SU-DHL-6 (cell line): ENCODE measurements around the gene CAMKK2.

Experiments
- H2AFZ ChIP-seq: fragments of 200-600 bp; sonication (generic); 2 replicates; pipeline ENCODE4 v1.6.1; 2014; ENCODE audit warnings: low read depth, mild to moderate bottlenecking, moderate library complexity, mixed read lengths, antibody characterized with exemption, low read length; ENCODE audit not compliant: severe bottlenecking
- H3F3A ChIP-seq: fragments of 200-600 bp; shearing (Covaris generic); 2 replicates; pipeline ENCODE4 v1.6.0; 2016; ENCODE audit warnings: antibody characterized with exemption, mild to moderate bottlenecking; ENCODE audit not compliant: insufficient read depth
- H3K27ac ChIP-seq: fragments of 200-600 bp; sonication (generic); 2 replicates; pipeline ENCODE4 v1.5.1; 2016; ENCODE audit warnings: low read depth, mild to moderate bottlenecking, low read length, moderate library complexity, mixed read lengths
- H3K27me3 ChIP-seq: fragments of 200-600 bp; sonication (generic), shearing (Covaris generic); 2 replicates; pipeline ENCODE4 v1.6.0; 2014; ENCODE audit warnings: mild to moderate bottlenecking, low read length
- H3K36me3 ChIP-seq: fragments of 200-600 bp; sonication (generic); 2 replicates; pipeline ENCODE4 v1.6.1; 2014; ENCODE audit warnings: mild to moderate bottlenecking, low read length, mixed read lengths
- H3K4me2 ChIP-seq: fragments of 300-600, 200-600 bp; shearing (Covaris generic), sonication (generic); 2 replicates; pipeline ENCODE4 v1.6.0; 2014; ENCODE audit warnings: low read length, low read depth, mild to moderate bottlenecking; ENCODE audit not compliant: poor library complexity, severe bottlenecking
- H3K4me3 ChIP-seq: fragments of 200-600 bp; sonication (generic); 2 replicates; pipeline ENCODE4 v1.5.1; 2014; ENCODE audit warnings: antibody characterized with exemption, low read length, mild to moderate bottlenecking, mixed read lengths; ENCODE audit not compliant: insufficient read depth, poor library complexity, severe bottlenecking
- H3K79me2 ChIP-seq: fragments of 200-600 bp; sonication (generic); 2 replicates; pipeline ENCODE4 v1.6.1; 2014; ENCODE audit warnings: mild to moderate bottlenecking, low read length, moderate library complexity; ENCODE audit not compliant: insufficient read depth
- H3K9ac ChIP-seq: fragments of 200-600 bp; sonication (generic); 2 replicates; pipeline ENCODE4 v1.7.0; 2014; ENCODE audit warnings: mild to moderate bottlenecking, low read length
- H3K9me2 ChIP-seq: fragments of 200-600 bp; sonication (generic); replicated peaks from 2 replicates; pipeline ENCODE4 v1.6.1; 2014; ENCODE audit warnings: low read length; ENCODE audit not compliant: insufficient read depth
- H3K9me3 ChIP-seq: fragments of 200-600 bp; sonication (generic); 2 replicates; pipeline ENCODE4 v1.6.1; 2014; ENCODE audit warnings: low read length, mixed read lengths; ENCODE audit not compliant: insufficient read depth
- H4K20me1 ChIP-seq: fragments of 200-600 bp; sonication (generic); 2 replicates; pipeline ENCODE4 v1.6.1; 2014; ENCODE audit warnings: low read depth, mild to moderate bottlenecking, antibody characterized with exemption, low read length, moderate library complexity, mixed read lengths
- CTCF ChIP-seq: fragments of 200-600 bp; sonication (generic); IDR thresholded peaks from one replicate; pipeline ENCODE4 v1.5.1; 2017; ENCODE audit warnings: antibody characterized with exemption, mild to moderate bottlenecking, low read length, moderate library complexity; ENCODE audit not compliant: insufficient read depth, poor library complexity, severe bottlenecking
- EZH2phosphoT487 ChIP-seq: fragments of 200-600 bp; sonication (generic), shearing (Covaris generic); conservative IDR thresholded peaks from 2 replicates; pipeline ENCODE4 v1.6.1; 2018; ENCODE audit warnings: mild to moderate bottlenecking, antibody characterized with exemption, low read length, moderate library complexity, mixed read lengths

Gene CAMKK2

GRCh38 chr12:121238604-121239350 is 57.7 kb downstream of the CAMKK2 start:
- H3K36me3 ChIP-seq: no peaks in the 10 kb centered on the region
- H3K79me2 ChIP-seq: no peaks in the 10 kb centered on the region
- no peak overlapping the region for H3K4me3 ChIP-seq
- H3K27me3 ChIP-seq: no peaks in the 10 kb centered on the region
- TF ChIP-seq CTCF (no peak), EZH2phosphoT487 (no peak)
- H3K9me2 ChIP-seq: no peaks in the 10 kb centered on the region
- H2AFZ ChIP-seq: no peak overlapping the region
- H3K27ac ChIP-seq: no peak overlapping the region
- H3F3A ChIP-seq: no peaks in the 10 kb centered on the region
- no peaks in the 10 kb centered on the region for H3K9me3 ChIP-seq
- H3K4me2 ChIP-seq: no peak overlapping the region
- no peak overlapping the region for H3K9ac ChIP-seq
- H4K20me1 ChIP-seq: no peaks in the 10 kb centered on the region

GRCh38 chr12:121238086-121238485 is 58.4 kb downstream of the CAMKK2 start:
- Histone ChIP-seq H3K4me3 (no peak overlapping the region), H3K27ac (no peak overlapping the region), H3K9ac (no peak overlapping the region), H3F3A (no peaks in the 10 kb centered on the region), H2AFZ (no peak overlapping the region), H3K9me2 (no peaks in the 10 kb centered on the region), H3K36me3 (no peaks in the 10 kb centered on the region), H3K27me3 (no peaks in the 10 kb centered on the region), H3K79me2 (no peaks in the 10 kb centered on the region), H3K4me2 (no peak overlapping the region), H4K20me1 (no peaks in the 10 kb centered on the region), H3K9me3 (no peaks in the 10 kb centered on the region)
- no peak for TF ChIP-seq EZH2phosphoT487
- no peak for TF ChIP-seq CTCF

- no peak overlapping the region for H3K27ac ChIP-seq
- H3K4me3 ChIP-seq: no peak overlapping the region
- H3K9ac ChIP-seq: no peak overlapping the region
- H3K9me2 ChIP-seq: no peaks in the 10 kb centered on the region
- no peaks in the 10 kb centered on the region for H3F3A ChIP-seq
- no peaks in the 10 kb centered on the region for H4K20me1 ChIP-seq
- H2AFZ ChIP-seq: no peak overlapping the region
- no peaks in the 10 kb centered on the region for H3K9me3 ChIP-seq
- TF ChIP-seq EZH2phosphoT487 (no peak), CTCF (no peak)
- no peaks in the 10 kb centered on the region for H3K79me2 ChIP-seq
- H3K36me3 ChIP-seq: no peaks in the 10 kb centered on the region
- H3K27me3 ChIP-seq: no peaks in the 10 kb centered on the region
- no peak overlapping the region for H3K4me2 ChIP-seq
Observed at GRCh38 chr12:121237415-121237814, 59.1 kb downstream of the CAMKK2 start.
